Activated CD8-positive, alpha-beta T cell treated with anti-CD3 and anti-CD28 coated beads, Interleukin-2, amount 10 ng/mL, durations not matched to agents 7 days and 5 days (primary cell): Measurements from ENCODE around the gene ANKRD33. TPM values are rescaled to one million over a fixed set of nuclear protein-coding genes. Genes with fewer than 3 reads are reported as not detected.
A peak's percentile ranks its signal among the peaks of the same experiment; 100 is the strongest.

Source experiments
- ATAC-seq: fragments of 150-1000 bp; cut with Tn5 transposase; one replicate; pipeline ENCODE4 v1.10.0; 2021; ENCODE audit warnings: moderate library complexity
- CTCF ChIA-PET: fragments of 350-600 bp; sonication (Branson Sonifier 250); formaldehyde crosslinking; loops from one replicate; lab custom pipeline; 2021; ENCODE audit warnings: antibody characterized with exemption; lab: Charles Lee
- POLR2A ChIA-PET: fragments of 350-600 bp; sonication (Branson Sonifier 250); formaldehyde crosslinking; loops from one replicate; lab custom pipeline; 2021; ENCODE audit warnings: antibody characterized with exemption; lab: Charles Lee
- DNase-seq: peaks from one replicate; pipeline ENCODE4 v3.0.0-alpha.2; 2020
- H3K27ac Mint-ChIP-seq: one replicate; pipeline ENCODE4 v1.8.0; 2021; ENCODE audit warnings: mild to moderate bottlenecking, mixed read lengths
- H3K27me3 Mint-ChIP-seq: one replicate; pipeline ENCODE4 v1.8.0; 2021; ENCODE audit warnings: low read depth, mixed read lengths
- H3K36me3 Mint-ChIP-seq: one replicate; pipeline ENCODE4 v1.8.0; 2021; ENCODE audit warnings: low read depth, mixed read lengths
- H3K4me1 Mint-ChIP-seq: one replicate; pipeline ENCODE4 v1.8.0; 2021; ENCODE audit warnings: low read depth, mixed read lengths
- H3K4me3 Mint-ChIP-seq: one replicate; pipeline ENCODE4 v1.8.0; 2021; ENCODE audit warnings: mild to moderate bottlenecking, mixed read lengths
- H3K9me3 Mint-ChIP-seq: one replicate; pipeline ENCODE4 v1.8.0; 2022; ENCODE audit warnings: mixed read lengths; ENCODE audit not compliant: insufficient read depth
- total RNA-seq, 2 experiments: library from RNA; stranded (reverse); gene quantifications; one replicate each; pipeline ENCODE4 v1.2.3, GENCODE V29; 2021

The ANKRD33 gene
- total RNA-seq, 2 experiments from 2014 or later, result not detected

- no peak for DNase-seq
- POLR2A ChIA-PET, result interaction anchor here (0.6 kb wide), 1 partner anchor 9 kb away, joined by 5 read pairs; no protein-coding TSS in a partner anchor
- Mint-ChIP-seq H3K36me3 (no peaks in the 10 kb centered on the region), H3K9me3 (no peaks in the 10 kb centered on the region), H3K27me3 (peaks cover 62% of the 10 kb centered on the region), H3K4me3 (no peak overlapping the region), H3K4me1 (peaks cover 14% of the 10 kb centered on the region), H3K27ac (no peak overlapping the region)
- ATAC-seq, result peak; percentile 70
- CTCF ChIA-PET, result interaction anchor here (1.0 to 5.7 kb wide), 5 partner anchors 11 to 51 kb away, joined by 3 to 30 read pairs (median 4); no protein-coding TSS in a partner anchor
Observed at GRCh38 chr12:51863933-51864832, 23.7 kb upstream of the ANKRD33 start.

GRCh38 chr12:51864833-51865670 is 22.9 kb upstream of the ANKRD33 start:
- Mint-ChIP-seq H3K4me1 (peaks cover 17% of the 10 kb centered on the region), H3K27me3 (peaks cover 67% of the 10 kb centered on the region), H3K9me3 (no peaks in the 10 kb centered on the region), H3K27ac (no peak overlapping the region), H3K36me3 (no peaks in the 10 kb centered on the region), H3K4me3 (no peak overlapping the region)
- CTCF ChIA-PET, result interaction anchor here (1.0 to 5.7 kb wide), 5 partner anchors 10 to 52 kb away, joined by 3 to 30 read pairs (median 4); no protein-coding TSS in a partner anchor
- ATAC-seq, result no peak
- POLR2A ChIA-PET, result no interaction called here
- DNase-seq, result no peak

GRCh38 chr12:51865757-51866270 is 22.1 kb upstream of the ANKRD33 start:
- ChIA-PET POLR2A (no interaction called here), CTCF (no interaction called here)
- Mint-ChIP-seq H3K4me3 (no peak overlapping the region), H3K27me3 (peaks cover 71% of the 10 kb centered on the region), H3K4me1 (peaks cover 21% of the 10 kb centered on the region), H3K27ac (no peak overlapping the region), H3K36me3 (no peaks in the 10 kb centered on the region), H3K9me3 (no peaks in the 10 kb centered on the region)
- no peak for DNase-seq
- ATAC-seq, result no peak

GRCh38 chr12:51866324-51866723 is 21.6 kb upstream of the ANKRD33 start:
- no peaks in the 10 kb centered on the region for H3K36me3 Mint-ChIP-seq
- no peak overlapping the region for H3K27ac Mint-ChIP-seq
- H3K4me1 Mint-ChIP-seq, result peaks cover 21% of the 10 kb centered on the region
- no peaks in the 10 kb centered on the region for H3K9me3 Mint-ChIP-seq
- H3K27me3 Mint-ChIP-seq, result peaks cover 70% of the 10 kb centered on the region
- no peak overlapping the region for H3K4me3 Mint-ChIP-seq
- DNase-seq, result no peak
- ChIA-PET POLR2A (no interaction called here), CTCF (interaction anchor here (0.6 kb wide), 1 partner anchor 203 kb away, joined by 3 read pairs; no protein-coding TSS in a partner anchor)
- no peak for ATAC-seq

- H3K4me1 Mint-ChIP-seq, result peaks cover 21% of the 10 kb centered on the region
- H3K27me3 Mint-ChIP-seq, result peaks cover 67% of the 10 kb centered on the region
- no peak overlapping the region for H3K27ac Mint-ChIP-seq
- no peaks in the 10 kb centered on the region for H3K9me3 Mint-ChIP-seq
- ChIA-PET POLR2A (no interaction called here), CTCF (interaction anchor here (0.6 kb wide), 1 partner anchor 202 kb away, joined by 3 read pairs; no protein-coding TSS in a partner anchor)
- no peak for DNase-seq
- H3K36me3 Mint-ChIP-seq, result no peaks in the 10 kb centered on the region
- no peak overlapping the region for H3K4me3 Mint-ChIP-seq
- ATAC-seq, result no peak
Observed at GRCh38 chr12:51866762-51867161, 21.1 kb upstream of the ANKRD33 start.

GRCh38 chr12:51867371-51867770 is 20.5 kb upstream of the ANKRD33 start:
- peaks cover 63% of the 10 kb centered on the region for H3K27me3 Mint-ChIP-seq
- CTCF ChIA-PET, result no interaction called here
- ATAC-seq, result no peak

GRCh38 chr12:51867796-51868428 is 20.0 kb upstream of the ANKRD33 start:
- H3K4me1 Mint-ChIP-seq, result peaks cover 21% of the 10 kb centered on the region
- peaks cover 59% of the 10 kb centered on the region for H3K27me3 Mint-ChIP-seq
- ATAC-seq (no peak), DNase-seq (no peak)
- H3K4me3 Mint-ChIP-seq, result no peak overlapping the region
- H3K36me3 Mint-ChIP-seq, result no peaks in the 10 kb centered on the region
- POLR2A ChIA-PET, result interaction anchor here (0.6 kb wide), 1 partner anchor 43 kb away, joined by 4 read pairs; no protein-coding TSS in a partner anchor
- CTCF ChIA-PET, result no interaction called here
- no peak overlapping the region for H3K27ac Mint-ChIP-seq
- no peaks in the 10 kb centered on the region for H3K9me3 Mint-ChIP-seq

More at GRCh38 chr12:51867371-51867770, 20.5 kb upstream of the ANKRD33 start:
- H3K4me1 Mint-ChIP-seq, result peaks cover 21% of the 10 kb centered on the region
- POLR2A ChIA-PET, result interaction anchor here (0.6 kb wide), 1 partner anchor 43 kb away, joined by 4 read pairs; no protein-coding TSS in a partner anchor
- H3K27ac Mint-ChIP-seq, result no peak overlapping the region
- H3K9me3 Mint-ChIP-seq, result no peaks in the 10 kb centered on the region
- no peak overlapping the region for H3K4me3 Mint-ChIP-seq
- no peak for DNase-seq
- no peaks in the 10 kb centered on the region for H3K36me3 Mint-ChIP-seq

- CTCF ChIA-PET, result interaction anchor here (1.8 kb wide), 1 partner anchor 55 kb away, joined by 7 read pairs; no protein-coding TSS in a partner anchor
- DNase-seq (no peak), ATAC-seq (no peak)
- H3K36me3 Mint-ChIP-seq, result no peaks in the 10 kb centered on the region
- POLR2A ChIA-PET, result no interaction called here
- H3K9me3 Mint-ChIP-seq, result no peaks in the 10 kb centered on the region
- H3K4me3 Mint-ChIP-seq, result no peak overlapping the region
- H3K27me3 Mint-ChIP-seq, result peaks cover 52% of the 10 kb centered on the region
- peaks cover 16% of the 10 kb centered on the region for H3K4me1 Mint-ChIP-seq
- no peak overlapping the region for H3K27ac Mint-ChIP-seq
Observed at GRCh38 chr12:51868821-51869495, 18.9 kb upstream of the ANKRD33 start.

GRCh38 chr12:51869496-51869865 is 18.4 kb upstream of the ANKRD33 start:
- ChIA-PET POLR2A (no interaction called here), CTCF (interaction anchor here (1.8 kb wide), 1 partner anchor 56 kb away, joined by 7 read pairs; no protein-coding TSS in a partner anchor)
- H3K27ac Mint-ChIP-seq, result no peak overlapping the region
- no peak overlapping the region for H3K4me3 Mint-ChIP-seq
- H3K36me3 Mint-ChIP-seq, result no peaks in the 10 kb centered on the region
- H3K27me3 Mint-ChIP-seq, result peaks cover 51% of the 10 kb centered on the region
- H3K4me1 Mint-ChIP-seq, result peaks cover 14% of the 10 kb centered on the region
- DNase-seq, result no peak
- no peaks in the 10 kb centered on the region for H3K9me3 Mint-ChIP-seq
- ATAC-seq, result no peak

GRCh38 chr12:51869931-51870330 is 18.0 kb upstream of the ANKRD33 start:
- Mint-ChIP-seq H3K27me3 (peaks cover 47% of the 10 kb centered on the region), H3K36me3 (no peaks in the 10 kb centered on the region), H3K4me1 (peaks cover 12% of the 10 kb centered on the region), H3K27ac (no peak overlapping the region), H3K4me3 (no peak overlapping the region), H3K9me3 (no peaks in the 10 kb centered on the region)
- no peak for ATAC-seq
- ChIA-PET CTCF (interaction anchor here (0.9 to 1.8 kb wide), 2 partner anchors 49 to 56 kb away, joined by 6 to 7 read pairs; no protein-coding TSS in a partner anchor), POLR2A (no interaction called here)
- no peak for DNase-seq
